Stimulated activated CD8-positive, alpha-beta memory T cell treated with anti-CD3 and anti-CD28 coated beads, Interleukin-12 subunit alpha, Interleukin-12 subunit beta, amount 100 ng/mL, for 4 hours (primary cell): ENCODE data around the gene JAKMIP1.
"Not testable (repeated sequence)": the region's sequence is repeated elsewhere in the genome, so short reads cannot be mapped to it uniquely, and the experiment has no call there.

ENCODE experiments used
- DNase-seq: peaks from one replicate; pipeline ENCODE4 v3.0.0-alpha.2; 2020; ENCODE audit warnings: low read depth

The JAKMIP1 gene

DNA sequence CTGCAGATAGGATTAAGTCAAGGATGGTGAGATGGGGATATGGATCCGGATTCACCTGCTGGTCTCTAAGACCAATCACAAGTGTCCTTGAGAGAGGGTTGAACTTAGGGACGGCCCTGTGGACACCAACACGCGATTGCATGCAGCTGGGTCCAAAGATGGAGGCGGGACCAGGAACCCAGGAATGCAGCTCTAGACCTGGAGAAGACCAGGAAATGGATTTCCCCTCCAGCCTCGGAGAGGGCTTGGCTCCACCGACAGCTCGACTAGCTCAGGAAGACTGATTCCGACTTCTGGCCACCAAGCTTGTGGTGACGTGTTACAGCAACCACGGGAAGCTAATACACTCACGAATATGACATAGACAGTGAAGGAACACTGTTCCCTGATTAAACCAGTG lies 186.8 kb downstream of the JAKMIP1 start:
- no peak for DNase-seq

GRCh38 chr4:6012200-6012599 lies 188.1 kb downstream of the JAKMIP1 start:
- no peak for DNase-seq

GRCh38 chr4:6011686-6012085 lies 188.7 kb downstream of the JAKMIP1 start:
- no peak for DNase-seq

DNA sequence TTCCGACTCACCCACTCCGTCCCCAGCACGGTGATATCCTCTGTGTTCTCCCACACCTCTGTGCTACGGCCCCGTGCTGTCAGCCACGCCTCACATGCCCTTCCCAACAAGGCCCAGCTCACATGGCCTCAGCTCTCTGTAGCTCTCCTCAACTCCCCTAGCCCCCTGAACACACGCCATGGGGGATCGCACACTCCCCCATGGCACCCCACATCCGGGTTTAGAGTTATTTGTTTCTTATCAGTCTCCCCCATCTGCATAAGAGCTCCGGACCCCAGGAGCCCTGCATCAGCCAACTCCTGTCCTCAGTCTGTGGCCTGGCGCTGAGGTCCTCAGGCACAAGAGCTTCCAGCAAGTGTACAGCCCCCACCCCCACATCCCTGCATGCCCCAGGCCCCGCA lies 189.1 kb downstream of the JAKMIP1 start:
- no peak for DNase-seq

DNA sequence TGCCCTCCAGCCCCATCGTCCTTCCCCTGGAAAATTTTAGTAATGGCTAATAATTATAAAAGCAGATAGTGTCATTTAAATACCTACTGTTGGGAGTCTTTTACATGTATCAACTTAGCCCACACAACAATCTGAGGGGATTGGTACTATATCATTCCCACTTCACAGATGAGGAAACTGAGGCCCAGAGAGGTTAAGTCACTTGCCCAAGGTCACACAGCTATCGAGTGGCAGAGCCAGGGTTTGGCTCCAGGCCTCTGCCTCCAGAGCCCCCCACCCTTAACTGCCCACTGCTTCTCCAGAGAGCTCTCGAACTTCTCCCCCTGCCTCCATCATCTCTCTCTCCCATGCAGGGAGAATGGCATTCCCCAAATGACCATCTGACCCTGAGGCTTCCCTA lies 189.6 kb downstream of the JAKMIP1 start:
- DNase-seq = no peak

- DNase-seq = no peak
These were observed 190.9 kb downstream of the JAKMIP1 start for GRCh38 chr4:6009452-6009851.

GRCh38 chr4:6008766-6009385 lies 191.5 kb downstream of the JAKMIP1 start:
- DNase-seq = no peak

DNA sequence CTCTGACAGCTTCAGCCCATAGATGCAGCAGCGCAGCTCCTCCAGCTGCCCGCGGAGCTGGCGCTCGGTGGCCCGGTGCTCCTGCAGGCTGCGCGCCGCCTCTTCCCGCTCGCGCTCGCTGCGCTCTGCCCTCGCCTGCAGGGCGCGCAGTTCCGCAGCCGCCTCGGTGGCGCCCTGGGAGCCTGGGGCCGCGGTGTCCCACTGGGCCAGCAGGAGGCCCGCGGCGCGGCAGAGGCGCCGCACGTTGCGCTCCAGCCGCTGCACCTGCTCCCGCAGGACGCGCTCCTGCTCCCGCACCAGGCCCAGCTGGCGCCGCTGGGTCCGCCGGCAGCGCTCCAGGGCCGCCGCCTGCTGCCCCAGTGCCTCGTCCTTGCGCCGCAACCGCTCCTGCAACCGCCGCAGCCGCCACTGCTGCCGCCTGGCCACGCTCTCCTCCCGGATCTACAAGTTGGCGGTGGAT lies 192.2 kb downstream of the JAKMIP1 start:
- DNase-seq = no peak

DNA sequence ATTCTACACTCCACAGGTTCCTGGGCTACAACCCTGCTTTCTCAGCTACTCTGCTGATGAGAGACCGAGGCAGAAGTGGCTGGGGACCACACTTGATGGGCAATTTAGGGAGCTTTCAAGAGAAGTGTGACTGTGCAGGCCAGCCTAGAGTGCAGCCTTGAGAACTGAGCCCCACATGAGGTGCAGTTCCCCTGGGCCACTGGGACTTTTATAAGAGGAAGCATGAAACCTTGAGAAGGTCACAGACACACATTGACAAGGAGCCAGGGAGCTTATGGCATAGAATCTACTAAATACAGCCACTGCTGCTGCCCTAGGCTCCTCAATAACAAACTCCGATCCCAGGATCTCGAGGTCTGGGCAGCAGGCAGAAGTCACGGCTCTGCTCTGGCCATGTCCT lies 195.2 kb downstream of the JAKMIP1 start:
- DNase-seq = no peak

DNA sequence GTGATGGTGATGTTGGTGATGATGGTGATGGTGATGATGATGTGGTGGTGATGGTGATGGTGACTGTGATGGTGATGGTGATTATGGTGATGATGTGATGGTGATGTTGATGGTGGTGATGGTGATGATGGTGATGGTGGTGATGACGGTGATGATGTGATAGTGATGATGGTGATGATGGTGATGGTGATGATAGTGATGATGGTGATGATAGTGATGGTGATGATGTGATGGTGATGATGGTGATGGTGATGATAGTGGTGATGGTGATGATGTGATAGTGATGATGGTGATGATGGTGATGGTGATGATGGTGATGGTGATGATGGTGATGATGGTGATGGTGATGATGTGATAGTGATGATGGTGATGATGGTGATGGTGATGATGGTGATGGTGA lies 196.9 kb downstream of the JAKMIP1 start:
- DNase-seq = not testable (repeated sequence)

- DNase-seq = no peak
These were observed 197.4 kb downstream of the JAKMIP1 start for GRCh38 chr4:6002926-6003325.

- no peak for DNase-seq
These were observed 197.9 kb downstream of the JAKMIP1 start for GRCh38 chr4:6002492-6002833.

GRCh38 chr4:6001680-6002491 lies 198.5 kb downstream of the JAKMIP1 start:
- DNase-seq = no peak

DNA sequence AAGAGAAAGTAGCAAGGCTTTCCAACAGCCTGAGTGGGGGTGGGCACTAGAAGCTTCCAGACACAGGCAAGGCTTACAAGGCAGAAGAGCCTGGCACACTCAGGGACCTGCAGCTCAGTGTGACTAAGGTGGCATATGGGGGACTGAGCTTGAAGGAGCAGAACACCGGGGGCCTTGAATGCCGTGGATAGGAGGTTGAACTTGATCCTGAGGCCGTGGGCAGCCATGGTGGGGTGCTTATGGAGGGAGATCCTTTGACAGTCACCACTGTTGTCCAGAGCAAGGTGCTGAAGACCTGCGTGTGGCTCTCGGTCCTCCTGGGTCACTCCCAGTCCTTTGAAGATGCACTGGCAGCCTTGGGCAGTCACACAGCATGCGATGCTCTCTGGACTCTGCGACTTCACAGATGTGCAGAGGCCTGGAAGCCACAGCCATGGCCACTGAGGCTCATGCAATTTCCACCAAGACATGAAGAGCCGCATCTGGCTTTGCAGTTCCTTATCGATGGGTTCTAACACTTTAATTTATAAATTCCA lies 200.5 kb downstream of the JAKMIP1 start:
- DNase-seq = no peak

GRCh38 chr4:5999356-5999755 lies 201.0 kb downstream of the JAKMIP1 start:
- no peak for DNase-seq

- peak; percentile 8 for DNase-seq
These were observed 201.9 kb downstream of the JAKMIP1 start for GRCh38 chr4:5998333-5998936.

DNA sequence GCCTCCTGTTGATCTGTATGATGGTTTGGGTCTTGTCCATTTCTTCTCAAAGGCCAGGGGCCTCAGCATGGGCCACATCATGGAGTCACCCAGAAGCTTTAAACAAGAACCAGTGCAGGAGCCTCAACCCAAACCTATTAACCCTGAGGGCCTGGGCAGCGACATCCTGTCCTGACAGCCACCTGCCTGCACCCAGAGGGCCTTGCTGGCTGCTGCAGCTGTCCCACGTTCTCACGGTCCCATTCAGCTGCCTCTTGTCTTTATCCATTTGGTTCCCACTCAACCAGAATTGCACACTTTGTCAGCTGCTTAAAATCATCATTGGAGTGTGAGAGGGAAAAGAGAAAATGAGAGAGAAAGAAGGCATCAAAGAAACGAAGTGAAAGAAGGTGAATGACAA lies 203.7 kb downstream of the JAKMIP1 start:
- no peak for DNase-seq

DNA sequence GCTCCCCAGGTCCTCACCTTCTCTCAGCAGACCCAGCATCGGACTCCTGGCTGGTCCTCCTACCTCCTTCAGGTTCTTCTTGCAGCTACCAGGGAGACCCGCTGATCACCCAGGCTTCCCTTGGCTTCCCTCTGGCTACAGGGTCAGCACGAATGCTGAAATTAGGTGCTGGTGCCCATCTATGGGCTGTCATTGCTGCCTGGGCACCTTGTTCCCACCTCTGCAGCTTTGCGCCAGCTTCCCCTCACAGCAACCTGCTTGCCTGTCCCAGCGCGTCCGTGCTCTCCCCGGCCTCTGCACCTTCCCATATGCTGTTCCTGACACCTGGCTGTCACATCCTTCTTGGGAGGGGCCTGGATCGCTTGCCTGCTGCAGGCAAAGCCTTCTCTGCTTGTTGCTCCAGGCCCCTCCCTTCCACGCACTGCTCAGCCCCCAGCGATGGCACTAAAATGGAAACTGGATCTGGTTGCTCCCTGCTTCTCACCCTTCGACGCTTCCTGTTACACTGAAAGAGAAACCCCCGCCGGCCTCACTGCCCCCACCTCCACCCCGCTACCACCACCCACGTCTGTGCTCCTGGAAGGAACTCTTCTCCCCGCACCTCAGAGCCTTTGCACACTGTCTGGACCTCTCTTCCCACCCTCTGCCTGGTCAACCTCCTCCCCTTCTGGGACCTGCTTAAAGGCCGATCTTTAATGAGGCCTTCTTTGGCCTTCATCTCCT lies 204.3 kb downstream of the JAKMIP1 start:
- no peak for DNase-seq

DNA sequence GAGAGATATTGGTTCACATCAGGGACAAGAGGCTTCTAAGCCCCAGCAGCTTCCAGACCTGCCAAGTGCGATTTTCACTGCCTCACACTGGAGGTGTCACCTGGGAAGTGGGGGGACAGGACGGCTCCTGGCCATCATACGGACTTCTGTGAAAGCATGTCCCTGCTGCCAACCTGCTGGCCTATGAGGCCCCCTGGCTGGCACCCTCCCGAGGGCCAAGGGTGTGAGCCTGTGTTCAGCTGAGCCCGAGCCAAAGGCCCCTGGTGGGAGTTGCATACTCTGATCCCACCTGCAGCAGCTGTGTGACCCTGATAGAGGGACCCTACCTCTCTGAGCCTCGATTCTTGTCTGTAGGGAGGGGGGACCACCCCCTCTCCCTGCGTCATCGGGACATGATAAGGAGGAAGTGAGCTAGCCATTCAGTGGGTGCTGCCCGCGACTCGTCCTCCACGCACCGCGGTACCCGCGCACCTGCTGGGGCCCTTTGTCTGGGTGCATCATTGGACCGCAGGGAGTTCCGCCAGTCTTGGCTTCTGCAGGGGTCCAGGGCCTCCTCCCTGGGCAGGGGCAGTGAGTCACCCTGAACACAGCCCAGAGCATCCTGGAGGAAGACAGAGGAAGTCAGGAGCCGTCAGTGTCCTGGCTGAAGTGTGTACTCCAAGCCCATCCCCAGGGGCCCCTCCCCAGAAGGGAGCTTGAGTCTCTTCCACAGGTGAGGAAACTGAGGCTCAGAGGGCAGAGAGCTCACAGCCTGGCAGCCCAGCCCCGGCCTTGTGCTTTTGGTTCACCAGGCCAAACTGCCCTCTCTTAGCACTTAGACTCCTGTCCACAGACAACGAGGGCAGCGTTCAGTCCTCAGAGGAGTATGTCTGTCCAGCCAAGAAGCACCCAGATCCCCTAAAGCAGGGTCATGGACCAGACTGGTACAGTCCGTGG lies 206.2 kb downstream of the JAKMIP1 start:
- no peak for DNase-seq

- DNase-seq = not testable (repeated sequence)
These were observed 207.0 kb downstream of the JAKMIP1 start for GRCh38 chr4:5993346-5993745.

GRCh38 chr4:5992828-5993321 lies 207.5 kb downstream of the JAKMIP1 start:
- no peak for DNase-seq
